Measurements from ENCODE around the gene LRIT3. TPM values are rescaled to one million over a fixed set of nuclear protein-coding genes. Genes with fewer than 3 reads are reported as not detected.

Gene LRIT3
- total RNA-seq, 4 donors from 2014 or later = 0.19 to 0.37 (median 0.28) TPM

DNA sequence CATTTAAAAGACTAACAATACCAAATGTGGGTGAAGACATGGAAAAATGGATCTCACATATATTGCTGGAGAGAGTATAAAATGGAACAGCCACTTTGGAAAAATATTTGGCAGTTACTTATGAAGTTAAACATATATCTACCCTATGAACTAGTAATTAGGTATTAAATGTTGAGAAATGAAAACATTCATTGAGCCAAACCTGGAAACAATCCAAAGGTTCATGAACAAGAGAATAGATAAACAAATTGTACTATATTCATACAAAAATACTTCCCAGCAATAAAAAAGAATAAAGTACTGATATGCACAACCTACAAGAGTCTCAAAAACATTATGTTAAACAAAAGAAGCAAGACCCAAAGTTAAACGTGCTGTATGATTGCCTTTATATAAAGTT lies 60.8 kb downstream of the LRIT3 start:
- TF ChIP-seq, protein P1, sequence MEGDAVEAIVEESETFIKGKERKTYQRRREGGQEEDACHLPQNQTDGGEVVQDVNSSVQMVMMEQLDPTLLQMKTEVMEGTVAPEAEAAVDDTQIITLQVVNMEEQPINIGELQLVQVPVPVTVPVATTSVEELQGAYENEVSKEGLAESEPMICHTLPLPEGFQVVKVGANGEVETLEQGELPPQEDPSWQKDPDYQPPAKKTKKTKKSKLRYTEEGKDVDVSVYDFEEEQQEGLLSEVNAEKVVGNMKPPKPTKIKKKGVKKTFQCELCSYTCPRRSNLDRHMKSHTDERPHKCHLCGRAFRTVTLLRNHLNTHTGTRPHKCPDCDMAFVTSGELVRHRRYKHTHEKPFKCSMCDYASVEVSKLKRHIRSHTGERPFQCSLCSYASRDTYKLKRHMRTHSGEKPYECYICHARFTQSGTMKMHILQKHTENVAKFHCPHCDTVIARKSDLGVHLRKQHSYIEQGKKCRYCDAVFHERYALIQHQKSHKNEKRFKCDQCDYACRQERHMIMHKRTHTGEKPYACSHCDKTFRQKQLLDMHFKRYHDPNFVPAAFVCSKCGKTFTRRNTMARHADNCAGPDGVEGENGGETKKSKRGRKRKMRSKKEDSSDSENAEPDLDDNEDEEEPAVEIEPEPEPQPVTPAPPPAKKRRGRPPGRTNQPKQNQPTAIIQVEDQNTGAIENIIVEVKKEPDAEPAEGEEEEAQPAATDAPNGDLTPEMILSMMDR (IDR thresholded peaks at IDR 0.05) = no peak
- DNase-seq (ENCODE audit: low spot score) (no peak), ATAC-seq (ENCODE audit: low FRiP score) (no peak)

DNA sequence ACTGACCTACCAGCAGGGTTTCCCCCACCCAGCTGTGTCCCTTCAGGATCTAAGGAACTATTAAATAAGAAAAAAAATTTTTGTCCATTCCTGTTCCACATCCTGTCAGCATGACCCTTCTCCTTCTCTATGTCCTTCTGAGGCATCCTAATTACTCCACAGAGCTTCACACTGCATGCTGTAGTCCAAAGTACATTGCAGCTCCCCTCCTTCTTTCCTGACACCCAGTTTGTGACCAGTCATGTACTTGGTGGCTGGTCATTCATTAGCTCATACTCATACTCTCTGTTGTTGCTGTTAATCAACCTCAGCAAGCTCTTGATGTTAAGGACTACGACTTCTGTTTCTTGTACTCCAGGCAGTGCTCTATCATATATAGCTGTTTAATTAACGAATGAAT lies 62.3 kb downstream of the LRIT3 start:
- no peak for DNase-seq (ENCODE audit: low spot score)
- no peak for ATAC-seq (ENCODE audit: low FRiP score)
- TF ChIP-seq, protein P1 (IDR thresholded peaks at IDR 0.05) = no peak

DNA sequence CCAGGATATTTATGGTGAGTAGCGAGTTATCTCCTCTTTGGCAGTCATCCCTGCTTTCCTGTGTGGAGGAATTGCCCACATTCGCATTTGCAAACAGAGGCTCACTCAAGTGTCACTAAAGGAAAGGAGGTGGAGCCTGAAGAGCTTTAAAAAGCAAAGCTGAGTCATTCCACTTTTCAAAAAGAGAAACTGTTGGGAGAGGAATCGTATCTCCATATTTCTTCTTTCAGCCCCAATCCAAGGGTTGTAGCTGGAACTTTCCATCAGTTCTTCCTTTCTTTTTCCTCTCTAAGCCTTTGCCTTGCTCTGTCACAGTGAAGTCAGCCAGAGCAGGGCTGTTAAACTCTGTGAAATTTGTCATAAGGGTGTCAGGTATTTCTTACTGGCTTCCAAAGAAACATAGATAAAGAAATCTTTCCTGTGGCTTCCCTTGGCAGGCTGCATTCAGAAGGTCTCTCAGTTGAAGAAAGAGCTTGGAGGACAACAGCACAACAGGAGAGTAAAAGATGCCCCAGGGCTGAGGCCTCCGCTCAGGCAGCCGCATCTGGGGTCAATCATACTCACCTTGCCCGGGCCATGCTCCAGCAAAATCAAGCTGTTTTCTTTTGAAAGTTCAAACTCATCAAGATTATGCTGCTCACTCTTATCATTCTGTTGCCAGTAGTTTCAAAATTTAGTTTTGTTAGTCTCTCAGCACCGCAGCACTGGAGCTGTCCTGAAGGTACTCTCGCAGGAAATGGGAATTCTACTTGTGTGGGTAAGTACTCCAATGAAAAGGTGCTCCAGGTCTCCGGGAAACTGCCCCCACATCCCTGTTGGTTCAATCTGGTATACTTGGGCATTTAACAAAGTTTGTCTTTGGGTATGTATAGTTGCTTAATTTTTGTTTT lies 65.0 kb downstream of the LRIT3 start, which contains the start of gene EGF:
EGF (plus strand) TSS at position 178 of the 890 bp plus-strand sequence; CDS start at position 631, 453 bp downstream.
- TF ChIP-seq, protein P1 (IDR thresholded peaks at IDR 0.05) = no peak
- DNase-seq (ENCODE audit: low spot score) = no peak
- no peak for ATAC-seq (ENCODE audit: low FRiP score)

DNA sequence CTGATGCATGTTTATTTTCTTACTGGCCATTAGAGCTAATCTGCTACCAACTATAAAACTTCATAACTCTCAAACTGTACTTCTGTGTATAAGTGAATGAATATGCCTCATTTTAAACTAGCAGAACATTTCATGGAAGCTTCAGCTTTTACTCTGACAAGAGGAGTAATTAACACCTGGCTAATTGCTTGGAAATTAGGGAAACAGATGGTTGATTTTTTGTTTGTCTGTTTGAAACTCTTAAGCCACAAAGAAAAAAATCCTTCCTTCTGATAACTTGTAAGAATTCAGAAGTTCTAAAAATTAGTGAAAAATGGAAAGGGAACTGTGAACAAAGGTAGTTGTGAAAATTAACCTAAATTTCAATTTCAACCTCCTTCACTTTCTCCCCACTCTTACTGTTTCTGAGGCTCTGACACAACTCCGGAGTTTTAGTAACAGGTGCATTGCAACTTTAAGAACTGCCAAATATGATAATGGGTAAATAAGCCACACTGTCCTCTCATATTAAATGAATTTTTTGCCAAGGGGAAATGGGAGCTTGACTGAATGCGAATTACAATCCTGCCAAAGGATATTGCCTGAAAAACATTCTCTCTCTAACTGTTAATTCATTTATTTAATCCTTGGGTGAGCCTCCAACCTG lies 65.8 kb downstream of the LRIT3 start:
- DNase-seq (ENCODE audit: low spot score) (no peak), ATAC-seq (ENCODE audit: low FRiP score) (no peak)
- TF ChIP-seq, protein P1 (IDR thresholded peaks at IDR 0.05) = no peak

DNA sequence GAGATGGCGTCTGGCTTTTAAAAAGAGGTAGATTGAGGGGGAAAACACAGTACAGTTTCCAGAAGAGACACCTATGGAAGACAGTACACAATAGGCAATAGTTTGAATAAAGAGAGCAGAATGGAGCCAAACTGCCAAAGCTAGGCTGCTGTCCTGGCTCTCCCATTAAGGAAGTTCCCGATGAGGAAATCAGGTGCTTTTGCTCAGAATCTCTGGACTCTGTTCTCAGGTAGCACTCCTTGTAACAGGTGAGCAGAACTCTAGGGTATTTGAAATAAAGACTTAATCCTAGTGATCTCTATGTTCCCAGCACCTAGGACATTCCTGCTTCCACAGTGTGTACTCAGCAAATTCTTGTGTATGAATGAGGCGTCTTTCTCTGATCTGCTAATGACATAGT lies 66.4 kb downstream of the LRIT3 start:
- ATAC-seq (ENCODE audit: low FRiP score) (no peak), DNase-seq (ENCODE audit: low spot score) (no peak)
- TF ChIP-seq, protein P1 (IDR thresholded peaks at IDR 0.05) = no peak

DNA sequence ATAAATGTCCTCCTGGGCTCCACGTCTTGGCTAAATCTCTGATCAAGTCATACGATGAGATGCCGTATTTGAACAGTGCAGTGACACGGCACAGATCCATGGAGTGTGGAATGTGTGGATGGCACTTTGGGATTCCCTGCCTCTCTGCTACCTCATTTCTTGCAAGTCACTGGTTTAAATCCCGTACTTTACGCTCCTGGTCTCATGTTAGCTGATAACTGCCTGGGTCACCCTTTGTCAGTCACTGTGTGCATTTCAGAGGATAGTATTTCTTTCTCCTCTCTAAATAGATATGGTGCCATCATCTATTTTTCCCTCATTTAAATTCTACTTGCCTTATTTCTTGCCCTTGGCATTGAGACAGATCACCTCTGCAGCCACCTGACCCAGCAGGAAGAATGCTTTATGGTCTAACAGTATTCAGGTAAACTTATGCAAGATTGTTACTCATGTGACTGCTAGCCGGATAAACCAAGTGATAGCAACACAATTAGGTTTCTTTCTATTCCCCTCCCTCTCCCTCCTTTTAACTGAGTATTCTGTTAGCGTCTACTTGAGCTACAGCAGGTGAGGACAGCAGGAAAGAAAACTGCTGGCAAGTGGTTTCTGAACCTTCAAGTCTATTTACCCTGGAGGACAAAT lies 67.6 kb downstream of the LRIT3 start:
- ATAC-seq (ENCODE audit: low FRiP score) = no peak
- no peak for DNase-seq (ENCODE audit: low spot score)
- TF ChIP-seq, protein P1 (IDR thresholded peaks at IDR 0.05) = no peak
